Activated T-cell treated with anti-CD3 and anti-CD28 coated beads, Interleukin-2, amount 50 U/mL, for 4 hours (primary cell): ENCODE measurements around the gene SUMF1. TPM values are rescaled to one million over a fixed set of nuclear protein-coding genes. Genes with fewer than 3 reads are reported as not detected.

Experiments
- ATAC-seq, 2 donors: fragments of 200-7000 bp; cut with Tn5 transposase; one replicate each; pipeline ENCODE4 v1.10.0; 2021
- DNase-seq: peaks from one replicate; pipeline ENCODE4 v3.0.0-alpha.2; 2020
- H3K27me3 Mint-ChIP-seq: one replicate; pipeline ENCODE4 v1.8.0; 2021; ENCODE audit warnings: low read depth, mixed read lengths
- H3K36me3 Mint-ChIP-seq: one replicate; pipeline ENCODE4 v1.8.0; 2022; ENCODE audit warnings: mixed read lengths; ENCODE audit not compliant: insufficient read depth
- H3K4me1 Mint-ChIP-seq: one replicate; pipeline ENCODE4 v1.8.0; 2021; ENCODE audit warnings: low read depth, mixed read lengths
- H3K4me3 Mint-ChIP-seq: one replicate; pipeline ENCODE4 v1.8.0; 2021; ENCODE audit warnings: mild to moderate bottlenecking, moderate library complexity, mixed read lengths
- H3K9me3 Mint-ChIP-seq: one replicate; pipeline ENCODE4 v1.8.0; 2021; ENCODE audit warnings: mixed read lengths
- total RNA-seq, 3 donors: library from RNA; stranded (reverse); gene quantifications; one replicate each; pipeline ENCODE4 v1.2.1, GENCODE V29; 2021

The SUMF1 gene
- total RNA-seq, 3 donors from 2014 or later, result 7.5 to 10.4 (median 9.4) TPM

DNA sequence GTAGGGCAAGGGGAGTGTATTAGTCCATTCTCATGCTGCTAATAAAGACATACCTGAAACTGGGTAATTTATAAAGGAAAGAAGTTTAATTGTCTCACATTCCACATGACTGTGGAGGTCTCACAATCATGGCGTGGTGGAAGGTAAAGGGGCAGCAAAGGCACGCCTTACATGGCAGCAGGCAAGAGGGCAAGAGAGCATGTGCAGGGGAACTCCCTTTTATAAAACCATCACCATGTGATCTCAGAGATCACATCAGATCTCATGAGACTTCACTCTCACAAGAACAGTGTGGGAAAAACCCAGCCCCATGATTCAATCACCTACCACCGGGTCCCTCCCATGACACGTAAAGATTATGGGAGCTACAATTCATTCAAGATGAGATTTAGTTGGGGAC lies 41.4 kb downstream of the SUMF1 start:
- H3K36me3 Mint-ChIP-seq, result peaks cover 17% of the 10 kb centered on the region
- H3K9me3 Mint-ChIP-seq, result no peaks in the 10 kb centered on the region
- peaks cover 37% of the 10 kb centered on the region for H3K4me1 Mint-ChIP-seq
- DNase-seq, result no peak
- H3K27me3 Mint-ChIP-seq, result no peaks in the 10 kb centered on the region
- H3K4me3 Mint-ChIP-seq, result no peak overlapping the region
- peak; percentile 65 to 66 for ATAC-seq

DNA sequence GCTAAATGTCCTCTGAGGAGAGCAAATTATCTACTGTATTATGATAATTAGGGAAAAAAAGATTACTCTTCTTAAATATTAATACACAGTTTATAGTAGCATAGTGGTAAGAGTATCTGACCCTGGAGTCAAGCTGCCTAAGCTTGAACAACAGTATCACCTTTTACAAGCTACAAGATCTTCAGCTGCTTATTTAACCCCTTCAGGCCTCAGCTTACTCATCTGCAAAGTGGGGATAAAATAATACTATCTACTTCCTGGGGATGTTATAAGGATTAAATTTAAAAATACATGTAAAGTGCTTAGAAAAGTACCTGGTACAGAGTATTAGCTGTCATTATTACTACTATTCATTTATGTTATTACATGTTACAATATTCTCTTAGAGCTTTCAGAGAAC lies 42.0 kb downstream of the SUMF1 start:
- H3K4me3 Mint-ChIP-seq, result no peak overlapping the region
- H3K27me3 Mint-ChIP-seq, result no peaks in the 10 kb centered on the region
- H3K36me3 Mint-ChIP-seq, result peaks cover 17% of the 10 kb centered on the region
- peaks cover 39% of the 10 kb centered on the region for H3K4me1 Mint-ChIP-seq
- no peak for ATAC-seq
- DNase-seq, result no peak
- no peaks in the 10 kb centered on the region for H3K9me3 Mint-ChIP-seq

DNA sequence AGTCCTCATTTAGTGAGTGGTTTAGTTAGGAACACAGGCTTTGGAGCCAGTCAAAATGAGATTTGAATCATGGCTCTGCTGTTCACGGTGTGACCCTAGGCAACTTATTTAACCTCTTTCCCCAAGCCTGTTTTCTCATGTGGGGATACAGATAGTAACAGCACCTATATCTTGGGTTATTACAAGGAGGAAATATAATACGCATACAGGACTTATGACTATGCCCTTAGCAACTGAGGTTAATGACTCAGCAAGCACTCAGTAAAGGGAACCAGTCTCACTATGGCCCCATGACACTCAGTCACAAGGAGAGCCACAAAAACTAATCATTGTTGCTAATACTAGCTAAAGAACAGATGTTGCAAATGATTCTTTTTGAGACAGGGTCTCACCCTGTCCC lies 45.9 kb downstream of the SUMF1 start:
- H3K9me3 Mint-ChIP-seq, result no peaks in the 10 kb centered on the region
- peaks cover 21% of the 10 kb centered on the region for H3K36me3 Mint-ChIP-seq
- no peaks in the 10 kb centered on the region for H3K27me3 Mint-ChIP-seq
- H3K4me3 Mint-ChIP-seq, result no peak overlapping the region
- H3K4me1 Mint-ChIP-seq, result peaks cover 28% of the 10 kb centered on the region
- no peak for DNase-seq
- peak; percentile 85 to 90 for ATAC-seq

DNA sequence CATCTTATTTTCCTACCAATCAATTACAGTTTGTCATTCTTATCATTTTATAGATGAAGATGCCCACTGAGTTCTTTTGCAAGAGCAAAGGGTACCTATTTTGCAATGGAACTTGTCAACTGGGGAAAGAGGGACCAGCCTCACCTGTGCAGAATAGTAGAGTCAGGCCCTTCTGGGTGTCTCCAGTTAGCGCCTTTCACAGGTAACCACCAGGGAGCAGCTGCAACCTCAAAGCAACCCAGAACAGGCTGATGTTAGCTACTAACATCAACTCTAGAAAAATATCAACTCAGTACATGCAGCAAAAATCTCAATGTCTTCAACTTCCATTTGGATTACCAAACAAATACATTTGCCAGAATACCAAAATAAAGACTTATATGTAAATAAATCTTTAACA lies 47.1 kb downstream of the SUMF1 start:
- no peak for ATAC-seq
- Mint-ChIP-seq H3K36me3 (peaks cover 16% of the 10 kb centered on the region), H3K27me3 (no peaks in the 10 kb centered on the region), H3K9me3 (no peaks in the 10 kb centered on the region), H3K4me1 (peaks cover 20% of the 10 kb centered on the region), H3K4me3 (no peak overlapping the region)
- no peak for DNase-seq

DNA sequence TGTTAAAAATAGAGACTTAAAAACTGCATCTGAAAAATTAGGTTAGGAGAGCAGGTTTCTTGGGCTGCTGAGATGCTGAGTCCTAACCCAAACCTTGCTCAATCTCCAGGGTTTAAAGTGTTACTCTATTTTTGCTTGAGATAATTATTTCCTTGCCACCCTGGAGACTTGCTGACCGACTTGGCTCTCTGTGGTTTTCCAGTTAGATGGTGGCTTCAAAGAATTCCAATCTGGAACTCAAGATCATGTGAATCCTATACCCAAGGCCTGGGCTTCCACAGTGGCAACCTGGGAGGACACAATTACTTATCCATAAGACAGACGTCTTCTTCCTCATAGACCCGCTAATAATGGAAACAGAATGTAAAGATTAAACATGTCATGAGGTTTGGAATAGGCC lies 47.7 kb downstream of the SUMF1 start:
- peaks cover 16% of the 10 kb centered on the region for H3K36me3 Mint-ChIP-seq
- H3K9me3 Mint-ChIP-seq, result no peaks in the 10 kb centered on the region
- DNase-seq, result no peak
- H3K27me3 Mint-ChIP-seq, result no peaks in the 10 kb centered on the region
- ATAC-seq, result no peak
- H3K4me1 Mint-ChIP-seq, result peaks cover 18% of the 10 kb centered on the region
- H3K4me3 Mint-ChIP-seq, result no peak overlapping the region

DNA sequence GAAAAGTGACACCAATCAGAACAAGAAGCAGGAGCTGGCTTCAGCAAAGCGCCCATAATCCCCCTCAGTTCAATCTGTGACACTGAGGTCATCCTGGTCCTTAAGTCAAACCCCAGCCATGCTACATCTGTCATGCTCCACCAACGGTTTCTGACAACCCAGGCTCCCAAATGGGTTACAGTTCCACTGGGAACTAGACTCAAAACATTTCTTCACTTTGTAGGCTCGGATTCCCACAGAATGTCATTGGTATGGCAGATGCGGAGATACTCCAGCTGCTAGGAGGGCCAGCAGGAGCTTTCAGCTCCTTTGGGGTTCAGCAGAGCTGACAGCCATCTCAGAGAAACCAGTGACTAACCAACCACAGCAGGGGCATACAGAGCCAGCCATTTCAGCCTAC lies 48.9 kb downstream of the SUMF1 start:
- ATAC-seq, result no peak
- peaks cover 12% of the 10 kb centered on the region for H3K4me1 Mint-ChIP-seq
- no peak for DNase-seq
- H3K36me3 Mint-ChIP-seq, result peaks cover 12% of the 10 kb centered on the region
- H3K4me3 Mint-ChIP-seq, result no peak overlapping the region
- no peaks in the 10 kb centered on the region for H3K27me3 Mint-ChIP-seq
- H3K9me3 Mint-ChIP-seq, result no peaks in the 10 kb centered on the region

DNA sequence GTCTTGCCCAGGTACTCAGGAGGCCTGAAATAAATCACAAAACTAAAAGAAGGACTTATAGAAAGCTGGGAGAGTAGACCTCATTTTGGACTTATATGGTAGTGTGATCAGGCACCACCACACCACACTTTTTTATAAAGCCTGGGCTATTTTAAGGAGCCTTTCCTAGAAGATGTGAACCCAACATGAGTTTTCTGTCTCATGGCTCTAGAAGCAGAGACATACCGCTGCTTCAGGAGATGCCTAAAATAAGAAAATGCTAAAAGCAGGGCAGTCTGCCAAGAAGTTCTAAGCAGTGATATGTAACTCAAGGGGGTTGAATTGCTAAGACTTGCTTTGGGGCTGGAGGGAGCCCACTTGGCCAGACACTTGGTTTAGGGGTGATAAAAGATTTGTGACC lies 49.6 kb downstream of the SUMF1 start:
- H3K27me3 Mint-ChIP-seq, result no peaks in the 10 kb centered on the region
- no peak overlapping the region for H3K4me3 Mint-ChIP-seq

DNA sequence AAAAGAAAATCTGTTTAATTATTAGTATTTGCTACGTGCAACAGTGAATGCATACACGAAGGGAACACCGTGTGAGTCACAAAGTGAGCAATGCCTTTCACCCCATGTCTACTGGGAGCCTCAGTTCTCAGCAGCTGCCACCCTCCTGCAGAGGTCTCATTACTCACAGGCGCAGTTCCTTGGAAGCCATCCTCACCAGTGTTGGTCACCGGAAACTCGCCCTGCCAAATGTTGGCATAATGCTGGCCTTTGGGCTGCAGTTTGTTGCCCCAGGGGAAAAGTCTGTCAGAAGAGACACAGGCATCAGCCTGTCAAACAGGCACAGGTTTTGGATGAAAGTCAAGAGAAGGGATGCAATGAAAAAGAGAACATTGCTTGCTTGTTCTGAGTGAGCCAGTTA lies 50.1 kb downstream of the SUMF1 start:
- H3K36me3 Mint-ChIP-seq, result peaks cover 12% of the 10 kb centered on the region
- H3K9me3 Mint-ChIP-seq, result no peaks in the 10 kb centered on the region
- H3K27me3 Mint-ChIP-seq, result no peaks in the 10 kb centered on the region
- H3K4me1 Mint-ChIP-seq, result peaks cover 12% of the 10 kb centered on the region
- no peak overlapping the region for H3K4me3 Mint-ChIP-seq
- ATAC-seq (no peak), DNase-seq (no peak)

More for the DNA sequence above, 49.6 kb downstream of the SUMF1 start:
- Mint-ChIP-seq H3K4me1 (peaks cover 12% of the 10 kb centered on the region), H3K36me3 (peaks cover 8% of the 10 kb centered on the region), H3K9me3 (no peaks in the 10 kb centered on the region)
- DNase-seq (no peak), ATAC-seq (no peak)

DNA sequence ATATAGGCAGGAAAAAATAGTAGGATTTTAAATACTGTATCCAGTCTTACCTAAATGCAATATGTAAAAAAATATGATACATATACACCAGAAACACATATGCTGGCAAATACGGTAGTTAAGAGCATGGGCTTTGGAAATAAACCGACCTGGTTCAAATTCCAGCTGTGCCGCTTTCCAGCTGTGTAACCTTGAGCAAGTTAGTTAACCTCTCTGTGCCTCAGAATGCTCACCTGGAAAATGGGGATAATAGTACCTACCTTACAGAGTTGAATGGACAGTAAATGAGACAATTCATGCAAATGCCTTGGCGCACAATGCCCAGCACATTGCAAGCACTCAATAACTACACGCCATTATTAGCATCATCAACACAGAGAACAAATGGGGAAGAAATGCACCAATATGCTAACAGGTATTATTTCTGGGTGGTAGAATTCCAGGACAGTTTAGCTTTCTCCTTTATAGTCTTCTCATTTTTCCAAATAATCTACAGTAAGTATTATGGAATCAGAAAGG lies 50.6 kb downstream of the SUMF1 start:
- Mint-ChIP-seq H3K4me1 (peaks cover 8% of the 10 kb centered on the region), H3K27me3 (no peaks in the 10 kb centered on the region), H3K4me3 (no peak overlapping the region), H3K9me3 (no peaks in the 10 kb centered on the region), H3K36me3 (peaks cover 15% of the 10 kb centered on the region)
- DNase-seq (no peak), ATAC-seq (no peak)

DNA sequence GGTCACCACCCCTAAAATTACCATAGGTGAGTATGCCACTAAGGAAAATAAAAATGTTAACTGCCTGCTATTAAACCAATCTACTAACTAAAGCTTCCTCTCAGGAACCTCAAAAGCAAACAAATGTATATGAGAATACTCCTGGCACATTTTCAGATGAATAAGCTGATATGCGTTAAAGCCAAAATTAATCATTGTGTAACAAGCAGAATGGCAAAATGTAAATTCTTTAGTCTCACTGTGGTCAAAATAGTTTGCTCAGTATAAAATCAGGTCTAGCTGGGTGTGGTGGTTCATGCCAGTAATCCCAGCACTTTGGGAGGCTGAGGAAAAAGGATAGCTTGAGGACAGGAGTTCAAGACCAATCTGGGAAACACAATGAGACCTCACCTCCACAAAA lies 53.6 kb downstream of the SUMF1 start:
- no peak overlapping the region for H3K4me3 Mint-ChIP-seq
- peaks cover 26% of the 10 kb centered on the region for H3K36me3 Mint-ChIP-seq
- no peaks in the 10 kb centered on the region for H3K9me3 Mint-ChIP-seq
- no peak for ATAC-seq
- no peaks in the 10 kb centered on the region for H3K27me3 Mint-ChIP-seq
- DNase-seq, result no peak
- peaks cover 22% of the 10 kb centered on the region for H3K4me1 Mint-ChIP-seq

DNA sequence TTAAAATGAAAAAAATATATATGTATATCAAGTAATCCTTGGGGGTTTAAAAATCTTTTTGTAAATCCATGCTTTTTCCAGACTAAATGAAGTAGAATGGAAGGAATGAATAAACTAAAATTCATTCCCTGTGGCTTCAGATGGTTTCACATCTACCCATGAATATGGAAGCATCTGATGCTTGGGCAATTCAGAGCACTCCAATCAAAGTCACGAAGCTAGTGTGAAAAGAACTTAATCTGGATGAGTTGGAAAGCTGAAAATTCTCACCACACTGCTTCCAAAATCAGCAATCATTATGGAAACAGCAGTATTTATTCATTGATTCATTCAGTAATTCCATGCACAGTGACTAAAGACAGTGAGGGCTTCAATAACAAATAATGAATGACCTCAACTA lies 55.2 kb downstream of the SUMF1 start:
- ATAC-seq, result no peak
- Mint-ChIP-seq H3K36me3 (peaks cover 35% of the 10 kb centered on the region), H3K4me3 (no peak overlapping the region), H3K4me1 (peaks cover 27% of the 10 kb centered on the region), H3K9me3 (no peaks in the 10 kb centered on the region), H3K27me3 (no peaks in the 10 kb centered on the region)
- no peak for DNase-seq

DNA sequence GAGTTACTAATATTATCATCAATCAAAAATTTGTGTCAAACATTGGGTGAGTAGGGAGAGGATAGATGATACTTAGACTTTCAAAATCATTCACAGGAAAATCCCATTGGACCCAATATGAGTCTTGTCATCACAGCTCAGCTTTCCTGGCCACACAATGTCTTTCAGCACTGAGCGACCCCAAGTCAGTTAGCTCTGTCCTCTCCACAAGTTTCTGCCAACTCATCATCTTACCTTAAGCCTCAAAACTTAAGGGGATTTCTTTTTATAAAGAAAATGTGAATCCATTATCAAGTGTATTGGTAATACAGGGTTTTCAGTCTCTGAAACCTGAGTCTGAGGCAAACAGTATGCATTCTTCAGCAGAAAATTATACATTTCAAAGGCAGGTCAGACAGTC lies 55.8 kb downstream of the SUMF1 start:
- H3K4me1 Mint-ChIP-seq, result peaks cover 30% of the 10 kb centered on the region
- H3K36me3 Mint-ChIP-seq, result peaks cover 37% of the 10 kb centered on the region
- H3K9me3 Mint-ChIP-seq, result no peaks in the 10 kb centered on the region
- ATAC-seq (no peak), DNase-seq (no peak)
- H3K27me3 Mint-ChIP-seq, result no peaks in the 10 kb centered on the region
- no peak overlapping the region for H3K4me3 Mint-ChIP-seq

DNA sequence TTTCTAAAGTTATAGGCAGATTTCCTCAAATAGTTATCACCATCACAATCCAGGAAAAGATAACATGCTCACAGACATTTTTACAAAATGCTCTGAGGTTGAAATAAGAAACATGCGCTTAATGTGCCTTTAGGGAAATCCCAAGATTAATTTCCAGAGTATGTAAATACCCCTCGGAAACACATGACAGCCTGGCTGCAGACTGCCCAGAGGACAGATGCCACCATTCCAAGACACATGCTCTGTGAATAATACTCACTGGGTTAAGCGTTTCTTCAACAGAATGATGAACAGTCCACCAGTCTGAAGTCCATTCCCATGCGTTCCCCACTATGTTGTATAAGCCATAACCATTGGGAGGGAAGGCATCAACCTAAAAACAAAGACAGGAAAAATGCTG lies 56.5 kb downstream of the SUMF1 start:
- Mint-ChIP-seq H3K4me3 (no peak overlapping the region), H3K27me3 (no peaks in the 10 kb centered on the region), H3K4me1 (peaks cover 30% of the 10 kb centered on the region), H3K36me3 (peaks cover 36% of the 10 kb centered on the region), H3K9me3 (no peaks in the 10 kb centered on the region)
- no peak for ATAC-seq
- no peak for DNase-seq

DNA sequence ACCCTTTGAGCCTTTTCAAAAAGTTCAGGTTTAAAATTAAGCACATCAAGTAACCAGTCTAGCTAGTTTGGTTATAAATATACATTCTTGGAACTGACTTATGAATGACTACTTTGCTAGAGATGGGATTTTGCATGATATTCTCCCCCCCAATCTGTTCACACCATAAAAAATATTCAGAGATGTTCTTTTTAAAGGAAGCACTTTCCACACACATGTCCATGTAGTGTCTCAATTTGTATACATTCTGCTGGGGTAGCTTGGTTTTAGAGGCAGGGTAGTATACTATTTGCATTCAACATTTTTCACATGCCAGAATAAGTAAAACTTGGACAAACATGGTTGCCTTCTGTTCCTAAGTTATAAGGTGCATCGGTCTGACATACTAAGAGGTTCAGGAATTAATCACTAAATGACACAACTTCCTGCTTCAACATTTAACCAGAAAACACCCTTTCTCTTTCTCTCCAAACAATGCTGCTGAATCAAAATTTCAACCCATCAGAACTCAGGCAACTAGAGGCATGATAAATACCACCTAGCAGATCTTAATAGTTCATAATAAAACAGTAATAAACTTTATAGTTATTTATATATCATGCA lies 57.0 kb downstream of the SUMF1 start:
- Mint-ChIP-seq H3K9me3 (no peaks in the 10 kb centered on the region), H3K27me3 (no peaks in the 10 kb centered on the region), H3K4me3 (no peak overlapping the region), H3K4me1 (peaks cover 30% of the 10 kb centered on the region), H3K36me3 (peaks cover 37% of the 10 kb centered on the region)
- ATAC-seq (peak; percentile 59 to 63), DNase-seq (no peak)

DNA sequence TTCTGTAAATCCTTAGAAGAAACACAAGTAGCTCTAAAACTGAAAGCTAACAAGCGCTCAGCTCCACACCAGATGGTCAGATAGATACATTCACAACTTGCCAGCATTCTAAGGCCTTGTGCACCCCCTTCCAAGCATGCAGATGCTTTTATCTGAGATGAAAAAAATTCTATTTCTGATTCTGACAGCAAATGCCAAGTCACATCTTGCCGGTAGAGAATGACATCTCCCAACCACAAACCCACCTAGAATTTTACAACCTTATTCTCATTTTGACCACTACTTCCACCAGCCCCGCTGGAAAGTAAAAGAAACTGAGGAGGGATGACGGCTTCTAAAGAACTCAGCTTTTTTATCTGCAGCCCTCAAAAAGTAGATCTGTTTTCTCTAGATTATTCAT lies 57.7 kb downstream of the SUMF1 start:
- peak; percentile 68 to 75 for ATAC-seq
- H3K4me3 Mint-ChIP-seq, result peak overlapping the region; percentile 5
- no peaks in the 10 kb centered on the region for H3K27me3 Mint-ChIP-seq
- H3K9me3 Mint-ChIP-seq, result no peaks in the 10 kb centered on the region
- no peak for DNase-seq
- peaks cover 30% of the 10 kb centered on the region for H3K4me1 Mint-ChIP-seq
- H3K36me3 Mint-ChIP-seq, result peaks cover 42% of the 10 kb centered on the region
